HCT116 (cell line): Measurements from ENCODE around the gene CELA3B. TPM values are rescaled to one million over a fixed set of nuclear protein-coding genes. Genes with fewer than 3 reads are reported as not detected.

Source experiments
- ATAC-seq: fragments of 200-7000 bp; cut with Tn5 transposase; 2 replicates; pipeline ENCODE4 v1.9.1; 2020; ENCODE audit warnings: mild to moderate bottlenecking, moderate library complexity
- BruUV-seq: library from RNA; stranded (reverse); fragments of 400-500 nt; replicated peaks from 2 replicates; lab custom pipeline; 2021; lab: Mats Ljungman, UMichigan
- CTCF ChIA-PET: fragments of 300-600 bp; sonication (Branson Sonifier 250); formaldehyde crosslinking; loops from one replicate; lab custom pipeline; 2021; ENCODE audit warnings: antibody characterized with exemption; lab: Charles Lee
- POLR2A ChIA-PET: fragments of 300-600, 350-600 bp; sonication (Branson Sonifier 250); formaldehyde crosslinking; loops from one replicate; lab custom pipeline; 2021; ENCODE audit warnings: antibody characterized with exemption; lab: Charles Lee
- RAD21 ChIA-PET, 2 experiments: fragments of 300-600 bp; sonication (Branson Sonifier 250); formaldehyde crosslinking; loops; one replicate each; lab custom pipeline; 2023; ENCODE audit warnings: low total read pairs in 2 of 2; ENCODE audit not compliant: uncharacterized antibody in 2 of 2, unreplicated experiment in 2 of 2, low non-redundant PET in 1 of 2; lab: Charles Lee
- DNase-seq: peaks from one replicate; pipeline ENCODE4 v3.0.0-alpha.2; 2010; ENCODE audit warnings: low read depth, low spot score
- H2AFZ ChIP-seq: fragments of 200-600 bp; shearing (Covaris generic), sonication (generic); 2 replicates; pipeline ENCODE4 v1.6.1; 2017; ENCODE audit warnings: low read depth, mixed run types, mixed read lengths, antibody characterized with exemption, low read length; ENCODE audit not compliant: poor library complexity, severe bottlenecking
- H3K27ac ChIP-seq: 2 replicates; pipeline ENCODE4 v1.5.1; 2012; ENCODE audit warnings: low read depth, low read length
- H3K27me3 ChIP-seq: fragments of 200-600 bp; sonication (generic); 2 replicates; pipeline ENCODE4 v1.6.1; 2016; ENCODE audit warnings: mixed run types, low read length, mixed read lengths; ENCODE audit not compliant: insufficient read depth
- H3K36me3 ChIP-seq, 2 experiments: fragments of 200-500 bp in 1 of 2; fragments of 200-600 bp in 1 of 2; sonication (Bioruptor generic) in 1 of 2; sonication (generic) in 1 of 2; 2 replicates each; pipeline versions ENCODE4 v1.5.1 to v1.6.1; 2014 to 2016; ENCODE audit warnings: low read length in 2 of 2, inconsistent platforms in 1 of 2, mixed read lengths in 1 of 2, mixed run types in 1 of 2; ENCODE audit not compliant: insufficient read depth in 2 of 2, control insufficient read depth in 1 of 2
- H3K4me1 ChIP-seq, 2 experiments: fragments of 200-600 bp in 1 of 2; sonication (generic) in 1 of 2; 2 replicates each; pipeline versions ENCODE4 v1.5.1 to v1.6.1; 2012 to 2017; ENCODE audit warnings: low read length in 2 of 2, inconsistent platforms in 1 of 2, mild to moderate bottlenecking in 1 of 2, mixed read lengths in 1 of 2, mixed run types in 1 of 2, moderate library complexity in 1 of 2; ENCODE audit not compliant: insufficient read depth in 2 of 2, control insufficient read depth in 1 of 2
- H3K4me2 ChIP-seq: fragments of 200-600 bp; sonication (generic); 2 replicates; pipeline ENCODE4 v1.6.1; 2017; ENCODE audit warnings: mixed run types, low read length, mixed read lengths
- H3K4me3 ChIP-seq, 2 experiments: fragments of 200-600 bp in 1 of 2; sonication (generic) in 1 of 2; replicated peaks in 1 of 2; 2 replicates each; pipeline ENCODE4 v1.5.1; 2011 to 2016; ENCODE audit warnings: low read length in 2 of 2, control low read depth in 1 of 2, low read depth in 1 of 2, mild to moderate bottlenecking in 1 of 2, mixed read lengths in 1 of 2, mixed run types in 1 of 2
- H3K79me2 ChIP-seq: fragments of 200-600 bp; sonication (generic); 2 replicates; pipeline ENCODE4 v1.6.1; 2017; ENCODE audit warnings: mild to moderate bottlenecking, mixed run types, low read length, moderate library complexity, mixed read lengths; ENCODE audit not compliant: insufficient read depth
- H3K9ac ChIP-seq: fragments of 200-600 bp; sonication (generic); 2 replicates; pipeline ENCODE4 v1.6.1; 2016; ENCODE audit warnings: low read length, mixed read lengths
- H3K9me2 ChIP-seq: fragments of 200-600 bp; sonication (generic), shearing (Covaris generic); 2 replicates; pipeline ENCODE4 v1.6.1; 2017; ENCODE audit warnings: mixed run types, mild to moderate bottlenecking, moderate library complexity; ENCODE audit not compliant: insufficient read depth
- H3K9me3 ChIP-seq, 2 experiments: fragments of 200-500 bp in 1 of 2; fragments of 200-600 bp in 1 of 2; sonication (Bioruptor generic) in 1 of 2; sonication (generic) in 1 of 2; 2 replicates each; pipeline ENCODE4 v1.6.1; 2014 to 2017; ENCODE audit warnings: low read length in 2 of 2, mixed read lengths in 2 of 2, inconsistent platforms in 1 of 2, low read depth in 1 of 2, mild to moderate bottlenecking in 1 of 2, mixed run types in 1 of 2, moderate library complexity in 1 of 2; ENCODE audit not compliant: control insufficient read depth in 1 of 2, insufficient read depth in 1 of 2
- H4K20me1 ChIP-seq: fragments of 200-600 bp; sonication (generic), shearing (Covaris generic); 2 replicates; pipeline ENCODE4 v1.6.1; 2017; ENCODE audit warnings: mixed run types, mild to moderate bottlenecking, moderate library complexity; ENCODE audit not compliant: insufficient read depth
- CEBPB ChIP-seq: IDR thresholded peaks from 2 replicates; pipeline ENCODE4 v1.6.1; 2012; ENCODE audit warnings: low read depth
- CTCF ChIP-seq, 3 experiments: fragments of 200-600 bp in 1 of 3; sonication (generic) in 1 of 3; IDR thresholded peaks in 2 of 3; conservative IDR thresholded peaks in 1 of 3; 2 replicates each; pipeline ENCODE4 v1.5.1; 2012 to 2017; ENCODE audit warnings: low read depth in 2 of 3, low read length in 2 of 3, antibody characterized with exemption in 1 of 3, borderline replicate concordance in 1 of 3, control low read depth in 1 of 3, mild to moderate bottlenecking in 1 of 3, mixed read lengths in 1 of 3, mixed run types in 1 of 3, moderate library complexity in 1 of 3; ENCODE audit not compliant: insufficient read depth in 1 of 3
- MAX ChIP-seq: IDR thresholded peaks from 2 replicates; pipeline ENCODE4 v1.6.1; 2012
- POLR2AphosphoS5 ChIP-seq: IDR thresholded peaks from 2 replicates; pipeline ENCODE4 v1.6.1; 2011; ENCODE audit warnings: mild to moderate bottlenecking, low read depth, low read length, moderate library complexity
- TCF7L2 ChIP-seq: IDR thresholded peaks from 2 replicates; pipeline ENCODE4 v1.7.0; 2011; ENCODE audit warnings: borderline replicate concordance, inconsistent platforms; ENCODE audit not compliant: insufficient read depth, insufficient read length; ENCODE audit errors: extremely low read depth
- intact Hi-C: fragments of 100-400 bp; cut with micrococcal nuclease; formaldehyde crosslinking; loops from 2 replicates; pipeline ENCODE4 v1.10.0; 2022
- total RNA-seq: library from RNA; stranded (reverse); gene quantifications from one replicate; pipeline ENCODE4 v1.2.1, GENCODE V29; 2021; ENCODE audit not compliant: unreplicated experiment

Gene CELA3B
- total RNA-seq, 1 experiment from 2014 or later = 5.3 TPM

- BruUV-seq = no TSS peak
- POLR2A ChIA-PET = interaction anchor here (1.2 kb wide), 1 partner anchor 9 kb away, joined by 3 read pairs; no protein-coding TSS in a partner anchor
Measured at GRCh38 chr1:21930629-21931170, 46.1 kb upstream of the CELA3B start.

More at GRCh38 chr1:21930629-21931170, 46.1 kb upstream of the CELA3B start:
- Histone ChIP-seq H3K4me1 (peaks cover 46 to 80% of the 10 kb centered on the region in 2 experiments), H3K36me3 (no peaks in the 10 kb centered on the region), H3K4me3 (peak overlapping the region in 1 of 2 experiments; percentile 38; a peak in 2 of 4 replicates), H3K27me3 (no peaks in the 10 kb centered on the region), H2AFZ (no peak overlapping the region), H3K79me2 (peaks cover 58% of the 10 kb centered on the region), H3K9me3 (no peaks in the 10 kb centered on the region), H3K4me2 (peak overlapping the region; percentile 82), H4K20me1 (no peaks in the 10 kb centered on the region), H3K9me2 (no peaks in the 10 kb centered on the region), H3K9ac (peak overlapping the region; percentile 57), H3K27ac (peak overlapping the region; percentile 81)
- ATAC-seq (peak; percentile 54), DNase-seq (no peak)
- ChIA-PET CTCF (interaction anchor here (1.0 kb wide), 1 partner anchor 9 kb away, joined by 3 read pairs; no protein-coding TSS in a partner anchor), RAD21 (interaction anchor here in 1 of 2 experiments (1.1 kb wide), 1 partner anchor 9 kb away, joined by 7 read pairs; no protein-coding TSS in a partner anchor)
- intact Hi-C loops = no loop called here
- TF ChIP-seq POLR2AphosphoS5 = no peak
- no peak for TF ChIP-seq TCF7L2
- TF ChIP-seq CEBPB = no peak
- no peak for TF ChIP-seq MAX
- no peak for TF ChIP-seq CTCF (IDR thresholded peaks at IDR 0.05 in 2 of 3, conservative IDR thresholded peaks at IDR 0.05 in 1 of 3; ENCODE audit: borderline replicate concordance in 1 of 3, insufficient read depth in 1 of 3, low read depth in 2 of 3, low read length in 2 of 3)
